HK-2 (cell line): ENCODE measurements around the gene SWI5.

Source experiments
- DNase-seq: peaks from one replicate; pipeline ENCODE4 v3.0.0-alpha.2; 2018; ENCODE audit not compliant: unreplicated experiment

SWI5 gene

GRCh38 chr9:128321343-128321742 lies 45.3 kb downstream of the SWI5 start:
- DNase-seq = no peak

DNA sequence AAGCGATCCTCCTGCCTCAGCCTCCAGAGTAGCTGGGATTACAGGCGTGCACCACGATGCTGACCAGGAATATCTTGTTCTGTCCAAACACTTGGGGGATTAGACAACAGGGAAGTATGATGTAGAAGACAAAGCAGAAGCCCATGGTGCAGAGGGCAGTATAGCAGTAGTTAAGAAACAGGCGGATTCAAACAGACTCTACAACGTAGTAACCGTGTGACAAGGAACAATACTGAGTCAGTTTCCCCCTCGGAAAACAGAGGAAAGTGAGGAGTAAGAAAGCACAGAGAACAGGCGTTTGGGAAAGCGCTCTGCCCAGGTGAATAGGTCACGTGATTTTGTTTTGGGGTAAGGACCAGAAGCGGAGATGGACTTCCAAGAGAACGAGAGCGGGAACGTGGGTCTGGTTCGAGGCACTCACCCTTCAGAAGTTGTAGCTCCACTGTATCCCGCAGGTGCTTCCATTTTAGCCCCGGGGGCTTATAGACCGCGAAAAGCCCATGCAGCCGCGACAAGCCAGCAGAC lies 45.9 kb downstream of the SWI5 start:
- DNase-seq = no peak

DNA sequence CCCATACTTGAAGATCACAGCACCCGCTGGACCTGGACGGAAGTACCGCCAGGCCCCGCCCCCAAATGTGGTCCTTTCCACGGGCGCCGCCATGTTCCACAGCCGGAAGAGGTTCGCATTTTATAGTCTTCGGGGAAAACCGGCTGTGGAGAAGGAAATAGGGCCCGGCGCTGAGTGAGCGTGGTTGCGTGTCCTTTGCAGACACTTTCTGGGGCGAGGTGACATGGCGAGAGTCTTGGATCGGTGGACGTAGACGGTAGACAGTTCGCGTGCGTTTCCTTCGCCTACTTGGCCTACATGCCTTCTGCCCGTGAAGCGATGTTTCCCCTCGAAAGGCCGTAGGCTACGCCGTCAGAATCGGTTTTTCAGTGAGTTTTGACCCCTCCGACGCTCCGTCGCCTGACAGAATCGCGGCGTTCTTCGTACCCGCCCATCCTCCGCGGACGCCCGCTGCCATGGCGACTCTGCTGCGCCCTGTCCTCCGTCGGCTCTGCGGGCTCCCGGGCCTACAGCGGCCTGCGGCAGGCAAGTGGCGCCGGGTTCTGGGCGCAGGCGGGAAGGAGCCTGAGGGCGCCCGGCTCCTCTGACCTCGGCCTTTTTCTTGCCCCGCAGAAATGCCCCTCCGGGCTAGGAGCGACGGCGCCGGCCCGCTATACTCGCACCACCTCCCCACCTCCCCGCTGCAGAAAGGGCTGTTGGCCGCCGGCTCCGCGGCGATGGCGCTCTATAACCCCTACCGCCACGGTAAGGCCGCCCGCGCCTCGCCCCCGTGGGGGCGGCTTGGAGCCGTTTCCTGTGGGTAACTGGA lies 46.5 kb downstream of the SWI5 start, which contains the start of the genes COQ4 and TRUB2:
TSS of gene COQ4 (plus strand) at position 436 of the 808 bp plus-strand sequence. CDS start at position 456, 20 bp downstream.
TSS of gene TRUB2 (minus strand) at position 44 of the 808 bp plus-strand sequence. CDS start at position 5, 39 bp downstream.
- DNase-seq = peak; percentile 90

DNA sequence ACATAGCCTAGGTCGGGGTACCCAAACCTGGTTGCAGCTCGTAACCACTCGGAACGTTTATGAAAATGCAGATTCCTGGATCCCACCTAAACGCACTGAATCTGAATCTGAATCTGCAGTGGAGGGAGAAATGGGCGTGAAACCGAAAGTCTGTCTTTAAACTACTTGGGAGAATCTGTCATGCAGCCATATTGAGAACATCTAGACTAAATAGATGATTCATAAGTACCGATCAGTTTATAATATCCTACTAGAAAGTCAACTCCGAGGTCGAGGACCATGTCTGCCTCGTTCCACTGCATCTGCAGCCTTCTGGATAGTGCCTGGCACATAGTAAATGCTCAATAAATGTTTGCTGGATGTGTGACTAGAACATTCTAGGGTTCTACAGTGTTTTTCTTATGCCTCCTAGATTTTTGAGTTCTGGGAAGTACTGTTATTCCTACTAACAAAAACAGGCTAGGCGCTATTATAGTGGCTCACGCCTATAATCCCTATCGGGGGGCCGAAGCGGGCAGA lies 47.2 kb downstream of the SWI5 start:
- no peak for DNase-seq

DNA sequence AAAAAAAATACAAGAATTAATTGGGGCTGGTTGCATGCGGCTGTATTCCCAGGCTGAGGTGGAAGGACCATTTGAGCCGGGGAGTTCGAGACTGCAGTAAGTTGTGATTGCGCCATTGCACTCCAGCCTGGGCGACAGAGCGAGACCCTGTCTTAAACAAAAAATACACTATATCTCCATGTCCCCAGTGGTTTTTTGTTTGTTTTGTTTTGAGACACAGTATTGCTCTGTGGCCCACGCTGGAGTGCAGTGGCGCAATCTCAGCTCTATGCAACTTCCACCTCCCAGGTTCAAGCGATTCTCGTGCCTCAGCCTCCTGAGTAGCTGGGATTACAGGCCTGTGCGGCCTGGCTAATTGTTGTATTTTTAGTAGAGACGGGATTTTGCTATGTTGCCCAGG lies 47.7 kb downstream of the SWI5 start:
- no peak for DNase-seq

DNA sequence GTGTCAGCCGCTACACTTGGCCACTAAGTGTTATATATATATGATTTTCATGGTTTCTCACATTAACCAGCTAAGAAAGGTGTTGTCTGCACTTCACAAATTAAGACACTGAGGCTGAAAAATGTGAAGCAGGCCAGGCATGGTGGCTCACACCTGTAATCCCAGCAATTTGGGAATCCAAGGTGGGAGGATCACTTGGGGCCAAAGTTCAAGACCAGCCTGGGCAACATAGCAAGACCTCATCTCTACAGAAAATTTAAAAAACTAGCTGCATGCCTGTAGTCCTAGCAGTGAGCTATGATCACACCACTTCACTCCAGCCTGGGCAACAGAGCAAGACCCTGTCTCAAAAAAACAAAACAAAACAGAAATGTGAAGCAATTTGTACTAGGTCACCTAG lies 48.3 kb downstream of the SWI5 start:
- no peak for DNase-seq

GRCh38 chr9:128325629-128326028 lies 49.6 kb downstream of the SWI5 start:
- no peak for DNase-seq

GRCh38 chr9:128333451-128333869 lies 57.4 kb downstream of the SWI5 start:
- no peak for DNase-seq

DNA sequence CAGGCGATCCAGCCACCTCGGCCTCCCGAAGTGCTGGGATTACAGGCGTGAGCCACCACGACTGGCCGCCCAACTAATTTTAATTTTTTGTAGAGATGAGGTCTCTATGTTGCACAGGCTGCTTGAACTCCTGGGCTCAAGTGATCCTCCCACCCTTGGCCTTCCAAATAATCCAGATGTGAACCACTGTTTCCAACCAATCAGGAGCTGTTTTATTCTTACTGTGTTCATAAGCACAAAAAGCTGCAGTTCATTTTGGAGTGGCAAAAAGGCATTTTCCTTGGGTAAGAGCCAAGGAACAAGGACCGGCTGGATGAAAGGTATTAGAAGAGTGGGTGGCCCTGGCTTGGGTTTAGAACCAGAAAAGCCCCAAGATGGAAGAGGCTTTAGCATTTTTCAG lies 59.1 kb downstream of the SWI5 start:
- DNase-seq = no peak

DNA sequence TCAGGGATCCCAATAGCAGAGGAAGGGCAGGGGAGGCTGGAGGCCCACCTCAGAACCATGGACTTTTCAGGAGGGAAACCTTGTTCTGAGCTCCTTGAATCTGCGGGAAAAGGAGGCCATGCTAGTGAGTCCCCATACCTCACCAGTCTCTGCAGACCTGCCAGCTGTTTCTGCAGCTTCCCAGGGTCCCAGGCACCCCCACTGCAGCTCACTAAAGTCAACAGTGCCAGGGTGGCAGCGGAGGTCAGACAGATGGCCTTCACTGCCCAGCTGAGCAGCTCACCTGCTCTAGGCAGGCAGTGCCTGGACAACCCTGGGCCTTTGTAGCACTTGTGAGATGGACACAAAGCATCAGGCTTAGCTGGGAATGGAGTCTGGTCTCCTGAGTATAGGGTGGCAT lies 59.8 kb downstream of the SWI5 start:
- no peak for DNase-seq

- DNase-seq = no peak
Observed at GRCh38 chr9:128337936-128338335, 61.9 kb downstream of the SWI5 start.
